LNCaP clone FGC (cell line): Measurements from ENCODE around the gene C1orf159.

ENCODE experiments used
- DNase-seq: peaks from one replicate; pipeline ENCODE4 v3.0.0-alpha.2; 2011; ENCODE audit warnings: low read depth
- H3K4me3 ChIP-seq: 2 replicates; pipeline ENCODE4 v1.5.1; 2011; ENCODE audit warnings: mild to moderate bottlenecking, low read depth, low read length, control low read depth
- CTCF ChIP-seq: IDR thresholded peaks from 2 replicates; pipeline ENCODE4 v1.5.1; 2012; ENCODE audit warnings: mild to moderate bottlenecking; ENCODE audit not compliant: control insufficient read depth, insufficient read depth; ENCODE audit errors: extremely low read depth

Gene C1orf159

GRCh38 chr1:1055841-1056736, 59.8 kb downstream of the C1orf159 start:
- no peak for TF ChIP-seq CTCF
- H3K4me3 ChIP-seq: no peak overlapping the region
- no peak for DNase-seq

DNA sequence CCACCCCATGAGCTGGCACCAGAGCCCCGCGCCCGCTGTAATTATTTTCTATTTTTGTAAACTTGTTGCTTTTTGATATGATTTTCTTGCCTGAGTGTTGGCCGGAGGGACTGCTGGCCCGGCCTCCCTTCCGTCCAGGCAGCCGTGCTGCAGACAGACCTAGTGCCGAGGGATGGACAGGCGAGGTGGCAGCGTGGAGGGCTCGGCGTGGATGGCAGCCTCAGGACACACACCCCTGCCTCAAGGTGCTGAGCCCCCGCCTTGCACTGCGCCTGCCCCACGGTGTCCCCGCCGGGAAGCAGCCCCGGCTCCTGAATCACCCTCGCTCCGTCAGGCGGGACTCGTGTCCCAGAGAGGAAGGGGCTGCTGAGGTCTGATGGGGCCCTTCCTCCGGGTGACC, 60.9 kb downstream of the C1orf159 start:
- no peak for TF ChIP-seq CTCF
- no peak overlapping the region for H3K4me3 ChIP-seq
- no peak for DNase-seq

- no peak overlapping the region for H3K4me3 ChIP-seq
- no peak for TF ChIP-seq CTCF
- no peak for DNase-seq
Measured at GRCh38 chr1:1054099-1054700, 61.7 kb downstream of the C1orf159 start.

- no peak for TF ChIP-seq CTCF
- no peak for DNase-seq
- no peak overlapping the region for H3K4me3 ChIP-seq
Measured at GRCh38 chr1:1053682-1054081, 62.2 kb downstream of the C1orf159 start.

DNA sequence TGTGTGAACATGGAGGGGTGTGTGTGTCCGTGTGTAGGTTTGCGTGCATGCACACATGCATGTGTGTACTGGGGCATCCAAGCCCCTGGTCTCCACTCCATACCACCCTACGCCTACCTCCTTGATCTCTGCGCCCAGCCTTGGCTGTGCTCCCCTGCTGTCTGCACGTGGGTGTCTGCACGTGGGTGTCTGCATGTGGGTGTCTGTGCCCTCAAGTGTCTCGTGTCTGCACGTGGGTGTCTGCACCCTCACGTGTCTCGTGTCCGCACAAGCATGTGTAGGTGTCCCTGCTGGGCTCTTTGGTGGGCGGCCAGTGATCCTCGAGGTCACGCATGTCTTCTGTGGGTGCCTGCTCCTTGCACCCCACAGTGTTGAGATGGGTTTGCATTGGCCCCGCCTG, 62.9 kb downstream of the C1orf159 start:
- TF ChIP-seq CTCF: no peak
- no peak for DNase-seq
- H3K4me3 ChIP-seq: no peak overlapping the region

DNA sequence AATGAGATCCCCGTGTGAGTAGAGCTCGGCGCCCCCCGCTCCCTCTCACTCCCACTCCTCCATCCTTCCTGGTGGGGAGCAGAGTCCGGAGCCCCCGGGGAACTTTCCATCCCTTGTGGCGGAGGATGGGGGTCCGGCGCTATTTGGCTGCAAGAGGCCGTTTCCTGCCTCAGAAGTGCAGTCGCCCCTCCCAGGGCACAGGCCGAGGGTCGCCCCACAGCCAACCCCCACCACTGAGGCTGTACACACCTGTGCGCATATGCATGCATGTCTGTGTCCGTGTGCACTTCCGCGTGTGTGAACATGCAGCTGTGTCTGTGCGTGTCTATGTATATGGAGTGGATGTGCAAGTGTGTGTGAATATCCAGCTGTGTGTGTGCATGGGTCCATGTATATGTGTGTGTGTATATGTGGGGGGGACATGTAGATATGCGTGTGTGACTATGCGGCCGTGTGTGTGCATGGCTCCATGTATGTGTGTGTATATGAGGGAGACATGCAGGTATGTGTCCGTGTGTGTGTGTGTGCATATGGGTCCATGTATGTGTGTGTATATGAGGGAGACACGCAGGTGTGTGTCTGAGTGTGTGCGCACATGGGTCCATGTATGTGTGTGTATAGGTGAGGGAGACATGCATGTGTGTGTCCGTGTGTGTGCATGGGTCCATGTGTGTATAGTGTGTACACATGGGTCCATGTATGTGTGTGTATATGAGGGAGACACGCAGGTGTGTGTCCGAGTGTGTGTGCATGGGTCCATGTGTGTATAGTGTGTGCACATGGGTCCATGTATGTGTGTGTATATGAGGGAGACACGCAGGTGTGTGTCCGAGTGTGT, 63.7 kb downstream of the C1orf159 start:
- H3K4me3 ChIP-seq: no peak overlapping the region
- DNase-seq: no peak
- TF ChIP-seq CTCF: no peak
